Neuronal stem cell (in vitro differentiated cells): ENCODE results near the gene ZSWIM2.

Experiments
- DNase-seq: peaks from one replicate; pipeline ENCODE4 v3.0.0-alpha.2; 2013; ENCODE audit warnings: low spot score
- H2AFZ ChIP-seq: one replicate; pipeline ENCODE4 v1.6.1; 2013; ENCODE audit warnings: mild to moderate bottlenecking, low read length, inconsistent platforms
- H2AK5ac ChIP-seq: 2 replicates; pipeline ENCODE4 v1.6.1; 2013; ENCODE audit warnings: low read depth, mild to moderate bottlenecking, inconsistent platforms, low read length, moderate library complexity, mixed read lengths
- H2BK120ac ChIP-seq: 2 replicates; pipeline ENCODE4 v1.6.1; 2013; ENCODE audit warnings: low read depth, mild to moderate bottlenecking, inconsistent platforms, low read length, moderate library complexity, mixed read lengths
- H2BK12ac ChIP-seq: one replicate; pipeline ENCODE4 v1.6.1; 2013; ENCODE audit warnings: low read length, inconsistent platforms
- H2BK15ac ChIP-seq: 2 replicates; pipeline ENCODE4 v1.6.1; 2013; ENCODE audit warnings: mild to moderate bottlenecking, low read length, inconsistent platforms, mixed read lengths
- H2BK5ac ChIP-seq: one replicate; pipeline ENCODE4 v1.6.1; 2013; ENCODE audit warnings: inconsistent platforms, mild to moderate bottlenecking, low read length, moderate library complexity
- H3K14ac ChIP-seq: one replicate; pipeline ENCODE4 v1.6.1; 2013; ENCODE audit warnings: low read length, inconsistent platforms
- H3K18ac ChIP-seq: 2 replicates; pipeline ENCODE4 v1.6.1; 2013; ENCODE audit warnings: low read length, inconsistent platforms
- H3K23ac ChIP-seq: 2 replicates; pipeline ENCODE4 v1.6.1; 2013; ENCODE audit warnings: low read depth, mild to moderate bottlenecking, mixed read lengths, low read length, inconsistent platforms; ENCODE audit not compliant: poor library complexity
- H3K27ac ChIP-seq: replicated peaks from 3 replicates; pipeline ENCODE4 v1.5.1; 2013; ENCODE audit warnings: low read length, inconsistent platforms
- H3K27me3 ChIP-seq, 3 experiments: 2 replicates each; pipeline ENCODE4 v1.6.1; 2013; ENCODE audit warnings: low read length in 3 of 3, mild to moderate bottlenecking in 2 of 3, inconsistent platforms in 1 of 3, low read depth in 1 of 3, mixed read lengths in 1 of 3, moderate library complexity in 1 of 3; ENCODE audit not compliant: control insufficient read depth in 3 of 3, insufficient read depth in 3 of 3
- H3K36me3 ChIP-seq, 2 donors: replicated peaks in 1 of 2; 2 replicates each; pipeline ENCODE4 v1.6.1; 2013; ENCODE audit warnings: low read length in 2 of 2; ENCODE audit not compliant: control insufficient read depth in 2 of 2, insufficient read depth in 2 of 2
- H3K4ac ChIP-seq: 2 replicates; pipeline ENCODE4 v1.6.1; 2013; ENCODE audit warnings: inconsistent platforms, mild to moderate bottlenecking, low read length, moderate library complexity
- H3K4me1 ChIP-seq, 2 donors: 1 replicate in 1 of 2; 2 replicates in 1 of 2; pipeline ENCODE4 v1.6.1; 2013; ENCODE audit warnings: low read length in 2 of 2, low read depth in 1 of 2; ENCODE audit not compliant: control insufficient read depth in 2 of 2, insufficient read depth in 1 of 2
- H3K4me2 ChIP-seq: one replicate; pipeline ENCODE4 v1.6.1; 2013; ENCODE audit warnings: mild to moderate bottlenecking, low read length, inconsistent platforms; ENCODE audit not compliant: insufficient read depth, poor library complexity, severe bottlenecking
- H3K4me3 ChIP-seq, 2 donors: 2 replicates each; pipeline ENCODE4 v1.5.1; 2013; ENCODE audit warnings: low read length in 2 of 2, mild to moderate bottlenecking in 2 of 2, inconsistent platforms in 1 of 2, moderate library complexity in 1 of 2
- H3K79me1 ChIP-seq: one replicate; pipeline ENCODE4 v1.6.1; 2013; ENCODE audit warnings: low read depth, mild to moderate bottlenecking, inconsistent platforms, low read length, moderate library complexity
- H3K9ac ChIP-seq: one replicate; pipeline ENCODE4 v1.6.1; 2013; ENCODE audit warnings: mild to moderate bottlenecking, low read depth, low read length, inconsistent platforms; ENCODE audit not compliant: poor library complexity
- H3K9me3 ChIP-seq, 2 donors: replicated peaks in 1 of 2; 2 replicates each; pipeline versions ENCODE3 to v1.6.1; 2013; ENCODE audit warnings: low read length in 2 of 2, mild to moderate bottlenecking in 2 of 2, inconsistent platforms in 1 of 2, low read depth in 1 of 2, mixed read lengths in 1 of 2, moderate library complexity in 1 of 2; ENCODE audit not compliant: control insufficient read depth in 2 of 2, insufficient read depth in 1 of 2
- H4K8ac ChIP-seq: one replicate; pipeline ENCODE4 v1.6.1; 2013; ENCODE audit warnings: low read depth, mild to moderate bottlenecking, inconsistent platforms, low read length, moderate library complexity
- H4K91ac ChIP-seq: one replicate; pipeline ENCODE4 v1.6.1; 2013; ENCODE audit warnings: low read length, low read depth, mild to moderate bottlenecking, inconsistent platforms; ENCODE audit not compliant: poor library complexity
- WGBS, 2 donors: extraction: QIAGEN DNeasy Blood & Tissue Kit; methylation state at CpG; one replicate each; pipeline ENCODE4 v1.1.7; 2013; ENCODE audit warnings: missing lambda C conversion rate in 2 of 2, mixed read lengths in 1 of 2; ENCODE audit not compliant: insufficient read length in 2 of 2, insufficient replicate concordance in 1 of 2; ENCODE audit errors: extremely low coverage in 2 of 2; 5-methylcytosine and 5-hydroxymethylcytosine counted together

ZSWIM2 gene

DNA sequence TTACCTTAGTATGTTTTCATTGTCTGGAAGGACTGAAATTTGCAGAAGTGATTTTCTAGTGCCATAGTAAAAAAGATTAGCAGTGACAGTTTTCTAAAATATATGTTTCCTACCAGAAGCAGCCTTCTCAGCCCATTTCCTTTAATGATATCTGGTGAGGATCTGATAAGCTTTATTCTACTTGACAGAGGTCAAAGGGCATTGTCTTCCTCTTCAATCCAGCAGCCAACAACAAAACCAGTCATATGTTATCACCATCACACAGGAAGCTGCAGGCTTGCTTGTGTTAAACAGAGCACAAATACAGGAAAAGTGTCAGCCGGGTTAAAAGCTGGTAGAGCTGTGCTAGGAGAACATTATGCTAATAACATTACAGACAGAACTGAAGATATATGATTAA is 35.6 kb upstream of the ZSWIM2 start:
- no peak overlapping the region for H2BK15ac ChIP-seq
- peaks cover 0 to 12% of the 10 kb centered on the region in 2 donors for H3K9me3 ChIP-seq
- H3K79me1 ChIP-seq = no peaks in the 10 kb centered on the region
- no peak overlapping the region for H3K14ac ChIP-seq
- H3K9ac ChIP-seq = no peak overlapping the region
- H3K27me3 ChIP-seq = no peaks in the 10 kb centered on the region
- no peak overlapping the region for H3K4me2 ChIP-seq
- no peak overlapping the region for H3K4me3 ChIP-seq
- no peak overlapping the region for H4K91ac ChIP-seq
- H4K8ac ChIP-seq = no peak overlapping the region
- H3K18ac ChIP-seq = no peak overlapping the region
- no peak overlapping the region for H2AK5ac ChIP-seq
- peak; percentile 8 for DNase-seq
- no peak overlapping the region for H3K4ac ChIP-seq
- no peak overlapping the region for H2BK5ac ChIP-seq
- H3K4me1 ChIP-seq = peaks cover 0 to 12% of the 10 kb centered on the region in 2 donors
- no peak overlapping the region for H2AFZ ChIP-seq
- no peak overlapping the region for H2BK120ac ChIP-seq
- H3K27ac ChIP-seq = no peak overlapping the region
- no peak overlapping the region for H2BK12ac ChIP-seq
- WGBS, 2 donors = no CpG with 5 or more reads among the region's 1 CpG
- H3K23ac ChIP-seq = no peak overlapping the region
- no peaks in the 10 kb centered on the region for H3K36me3 ChIP-seq

GRCh38 chr2:186883666-186884065 is 34.7 kb upstream of the ZSWIM2 start:
- DNase-seq = no peak
- H4K91ac ChIP-seq = no peak overlapping the region
- no peak overlapping the region for H3K14ac ChIP-seq
- no peaks in the 10 kb centered on the region for H3K36me3 ChIP-seq
- peaks cover 0 to 12% of the 10 kb centered on the region in 2 donors for H3K4me1 ChIP-seq
- peak overlapping the region; percentile 2 for H3K4me2 ChIP-seq
- no peak overlapping the region for H3K4ac ChIP-seq
- H3K18ac ChIP-seq = no peak overlapping the region
- H3K4me3 ChIP-seq = no peak overlapping the region
- no peak overlapping the region for H3K23ac ChIP-seq
- H2BK120ac ChIP-seq = no peak overlapping the region
- WGBS, 2 donors = no CpG with 5 or more reads among the region's 2 CpGs
- peaks cover 0 to 12% of the 10 kb centered on the region in 2 donors for H3K9me3 ChIP-seq
- no peak overlapping the region for H3K27ac ChIP-seq
- H3K79me1 ChIP-seq = no peaks in the 10 kb centered on the region
- H2AK5ac ChIP-seq = no peak overlapping the region
- no peak overlapping the region for H2BK15ac ChIP-seq
- H3K9ac ChIP-seq = no peak overlapping the region
- no peak overlapping the region for H2BK12ac ChIP-seq
- no peak overlapping the region for H4K8ac ChIP-seq
- no peaks in the 10 kb centered on the region for H3K27me3 ChIP-seq
- no peak overlapping the region for H2AFZ ChIP-seq
- H2BK5ac ChIP-seq = no peak overlapping the region

GRCh38 chr2:186882511-186883071 is 33.6 kb upstream of the ZSWIM2 start:
- Histone ChIP-seq H2BK15ac (no peak overlapping the region), H4K91ac (no peak overlapping the region), H2BK120ac (no peak overlapping the region), H3K18ac (no peak overlapping the region), H2BK5ac (no peak overlapping the region), H3K4ac (no peak overlapping the region), H3K9me3 (peaks cover 0 to 14% of the 10 kb centered on the region in 2 donors), H3K9ac (no peak overlapping the region), H4K8ac (no peak overlapping the region), H3K23ac (no peak overlapping the region), H3K4me1 (peaks cover 0 to 12% of the 10 kb centered on the region in 2 donors), H3K4me2 (no peak overlapping the region), H2BK12ac (no peak overlapping the region), H3K14ac (no peak overlapping the region), H3K4me3 (no peak overlapping the region), H3K27me3 (no peaks in the 10 kb centered on the region), H2AFZ (peak overlapping the region; percentile 47), H2AK5ac (no peak overlapping the region), H3K36me3 (no peaks in the 10 kb centered on the region), H3K27ac (no peak overlapping the region), H3K79me1 (no peaks in the 10 kb centered on the region)
- DNase-seq = no peak
- WGBS, 2 donors = no CpG with 5 or more reads among the region's 2 CpGs

- Histone ChIP-seq H3K4me1 (peaks cover 0 to 8% of the 10 kb centered on the region in 2 donors), H3K9me3 (peaks cover 0 to 14% of the 10 kb centered on the region in 2 donors), H3K27ac (no peak overlapping the region), H2BK15ac (no peak overlapping the region), H3K79me1 (no peaks in the 10 kb centered on the region), H3K18ac (no peak overlapping the region), H2BK120ac (no peak overlapping the region), H3K27me3 (no peaks in the 10 kb centered on the region), H4K91ac (no peak overlapping the region), H2AK5ac (no peak overlapping the region), H3K36me3 (no peaks in the 10 kb centered on the region), H3K4me2 (no peak overlapping the region), H2BK12ac (no peak overlapping the region), H2BK5ac (no peak overlapping the region), H3K4me3 (no peak overlapping the region), H3K9ac (no peak overlapping the region), H2AFZ (no peak overlapping the region), H4K8ac (no peak overlapping the region), H3K4ac (no peak overlapping the region), H3K14ac (no peak overlapping the region), H3K23ac (no peak overlapping the region)
- WGBS, 2 donors = no CpG with 5 or more reads among the region's 1 CpG
- DNase-seq = no peak
These were observed 32.7 kb upstream of the ZSWIM2 start for GRCh38 chr2:186881660-186882059.
